ENCODE data around the gene HOXA3. TPM values are rescaled to one million over a fixed set of nuclear protein-coding genes. Genes with fewer than 3 reads are reported as not detected.

Gene HOXA3
- total and polyA plus RNA-seq, 3 experiments from 2014 or later, result not detected

DNA sequence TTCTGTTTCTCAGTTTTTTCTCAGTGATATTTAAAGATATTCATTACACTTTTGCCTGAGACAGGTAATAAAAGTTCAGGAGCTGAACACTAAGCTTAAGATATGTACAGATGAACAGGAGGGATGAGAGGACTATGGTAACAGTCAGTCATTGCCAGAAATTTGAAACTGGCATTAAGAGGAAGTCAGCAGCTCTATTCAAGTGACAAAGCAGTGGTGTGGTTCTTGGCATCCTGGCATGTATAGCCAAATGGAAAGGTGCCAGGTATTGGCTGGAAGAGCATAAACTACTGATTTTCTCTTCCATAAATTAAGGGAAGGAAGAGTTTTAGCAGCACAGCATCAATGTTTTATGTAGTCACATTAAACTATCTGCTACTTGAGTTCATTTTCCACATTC, 79.3 kb downstream of the HOXA3 start:
- Mint-ChIP-seq H3K27ac (no peak overlapping the region), H3K36me3 (no peaks in the 10 kb centered on the region), H3K4me3 (no peak overlapping the region), H3K27me3 (peaks cover 13 to 28% of the 10 kb centered on the region in 2 donors), H3K9me3 (no peaks in the 10 kb centered on the region), H3K4me1 (no peaks in the 10 kb centered on the region)
- Histone ChIP-seq H3K27ac (ENCODE audit: low read depth, low read length) (no peak overlapping the region), H3K36me3 (ENCODE audit: insufficient read depth, low read length) (no peaks in the 10 kb centered on the region), H3K27me3 (ENCODE audit: insufficient read depth, low read length, poor library complexity, severe bottlenecking) (no peaks in the 10 kb centered on the region), H3K4me1 (ENCODE audit: insufficient read depth, low read length) (no peaks in the 10 kb centered on the region), H3K9me3 (ENCODE audit: low read length) (no peaks in the 10 kb centered on the region), H3K4me3 (ENCODE audit: low read length) (no peak overlapping the region)
- no peak for DNase-seq
- ChIA-PET POLR2A (no interaction called here), CTCF (no interaction called here)

DNA sequence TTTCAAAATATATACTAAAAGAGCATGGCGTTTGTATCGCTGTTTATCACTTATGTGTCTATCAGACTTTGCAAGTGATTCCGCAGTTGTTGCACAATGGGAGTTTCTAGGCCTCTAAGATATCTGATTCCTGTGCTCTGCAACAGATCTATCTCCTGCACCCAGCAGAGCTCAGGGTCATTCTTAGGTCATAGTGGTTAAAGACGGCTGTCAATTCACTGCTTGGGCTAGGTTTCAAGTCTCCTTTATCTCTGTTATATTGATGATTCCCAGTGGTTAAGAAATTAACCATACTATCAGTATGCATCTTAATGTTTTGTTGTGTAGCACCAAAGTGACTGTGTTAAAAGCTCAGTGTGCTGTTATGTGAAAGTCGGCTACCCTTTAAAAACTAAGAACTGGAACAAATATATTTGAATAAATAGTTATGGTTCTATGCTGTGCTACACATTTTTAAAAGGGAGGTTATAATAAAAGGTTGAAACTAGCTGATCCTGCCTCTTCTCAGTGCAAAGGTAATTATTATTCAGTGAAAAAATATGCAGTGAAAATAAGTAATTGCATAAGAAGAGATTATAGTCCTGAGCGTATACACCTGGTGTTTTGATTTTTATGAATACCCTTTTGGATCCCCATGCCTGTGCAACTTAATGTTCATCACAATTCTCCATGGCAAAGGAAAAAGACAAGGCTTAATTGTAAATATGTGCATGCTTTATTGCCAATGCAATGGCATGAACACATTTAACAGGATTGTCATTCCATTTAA, 80.6 kb downstream of the HOXA3 start:
- ChIA-PET CTCF (no interaction called here), POLR2A (no interaction called here)
- no peak for DNase-seq
- H3K4me1 ChIP-seq (ENCODE audit: insufficient read depth, low read length), result no peaks in the 10 kb centered on the region
- Mint-ChIP-seq H3K27me3 (peaks cover 13 to 38% of the 10 kb centered on the region in 2 donors), H3K27ac (no peak overlapping the region), H3K4me3 (no peak overlapping the region), H3K4me1 (peaks cover 0 to 3% (median 0%) of the 10 kb centered on the region in 3 donors), H3K36me3 (no peaks in the 10 kb centered on the region), H3K9me3 (no peaks in the 10 kb centered on the region)
- H3K4me3 ChIP-seq (ENCODE audit: low read length), result no peak overlapping the region
- H3K36me3 ChIP-seq (ENCODE audit: insufficient read depth, low read length), result no peaks in the 10 kb centered on the region
- no peak overlapping the region for H3K27ac ChIP-seq (ENCODE audit: low read depth, low read length)
- no peaks in the 10 kb centered on the region for H3K9me3 ChIP-seq (ENCODE audit: low read length)
- no peaks in the 10 kb centered on the region for H3K27me3 ChIP-seq (ENCODE audit: insufficient read depth, low read length, poor library complexity, severe bottlenecking)

DNA sequence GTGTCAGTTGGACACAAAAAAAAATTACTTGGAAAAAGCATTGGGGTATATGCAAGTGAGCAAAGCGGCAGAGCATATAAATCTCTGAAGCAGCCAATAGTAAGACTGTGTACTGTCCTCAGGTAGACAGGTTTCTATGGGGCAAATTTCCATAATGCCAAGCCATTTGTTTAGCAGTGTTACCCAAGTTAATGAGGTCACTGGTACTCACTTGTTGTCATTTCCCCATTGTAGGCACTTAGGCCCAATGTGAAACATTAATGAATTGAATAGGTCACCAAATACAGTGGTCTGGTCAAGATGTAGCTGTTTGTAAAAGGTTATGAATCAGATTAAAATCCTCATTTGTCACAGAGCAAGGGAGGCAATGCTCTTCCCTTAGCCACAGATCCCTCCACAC, 84.1 kb downstream of the HOXA3 start:
- H3K27ac ChIP-seq (ENCODE audit: low read depth, low read length), result no peak overlapping the region
- H3K9me3 ChIP-seq (ENCODE audit: low read length), result no peaks in the 10 kb centered on the region
- H3K4me1 Mint-ChIP-seq, result peaks cover 0 to 4% (median 0%) of the 10 kb centered on the region in 3 donors
- H3K27me3 Mint-ChIP-seq, result peaks cover 18 to 30% of the 10 kb centered on the region in 2 donors
- no peaks in the 10 kb centered on the region for H3K4me1 ChIP-seq (ENCODE audit: insufficient read depth, low read length)
- no peak overlapping the region for H3K4me3 ChIP-seq (ENCODE audit: low read length)
- no peak for DNase-seq
- H3K27ac Mint-ChIP-seq, result no peak overlapping the region
- no peaks in the 10 kb centered on the region for H3K36me3 ChIP-seq (ENCODE audit: insufficient read depth, low read length)
- no peaks in the 10 kb centered on the region for H3K9me3 Mint-ChIP-seq
- no peaks in the 10 kb centered on the region for H3K36me3 Mint-ChIP-seq
- ChIA-PET POLR2A (no interaction called here), CTCF (interaction anchor here (1.2 kb wide), 1 partner anchor 582 kb away, joined by 3 read pairs; no protein-coding TSS in a partner anchor)
- no peak overlapping the region for H3K4me3 Mint-ChIP-seq
- H3K27me3 ChIP-seq (ENCODE audit: insufficient read depth, low read length, poor library complexity, severe bottlenecking), result no peaks in the 10 kb centered on the region

DNA sequence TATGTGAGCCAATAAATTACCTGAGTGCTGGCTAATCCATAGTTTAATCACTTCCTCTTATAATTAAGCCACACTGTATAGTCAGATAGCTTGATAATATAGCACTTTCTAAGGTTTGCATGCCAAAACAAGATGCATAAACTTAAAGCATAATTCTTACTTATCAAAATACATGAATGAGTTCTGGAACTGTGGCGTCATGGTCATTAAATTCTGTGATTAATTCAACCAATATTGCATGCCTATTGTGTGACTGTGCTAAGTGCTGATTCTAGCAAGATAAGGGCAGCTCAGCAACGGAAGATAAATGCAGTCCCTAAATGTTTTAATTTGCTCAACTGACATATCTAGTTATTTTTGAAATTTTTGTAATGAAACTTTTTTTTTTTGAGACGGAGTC, 86.2 kb downstream of the HOXA3 start:
- Mint-ChIP-seq H3K4me1 (peaks cover 0 to 4% (median 0%) of the 10 kb centered on the region in 3 donors), H3K9me3 (no peaks in the 10 kb centered on the region), H3K36me3 (no peaks in the 10 kb centered on the region), H3K27me3 (peaks cover 15 to 24% of the 10 kb centered on the region in 2 donors), H3K4me3 (no peak overlapping the region), H3K27ac (no peak overlapping the region)
- no peaks in the 10 kb centered on the region for H3K4me1 ChIP-seq (ENCODE audit: insufficient read depth, low read length)
- H3K27ac ChIP-seq (ENCODE audit: low read depth, low read length), result no peak overlapping the region
- H3K27me3 ChIP-seq (ENCODE audit: insufficient read depth, low read length, poor library complexity, severe bottlenecking), result no peaks in the 10 kb centered on the region
- CTCF ChIA-PET, result no interaction called here
- no peak for DNase-seq
- POLR2A ChIA-PET, result no interaction called here
- no peak overlapping the region for H3K4me3 ChIP-seq (ENCODE audit: low read length)
- H3K9me3 ChIP-seq (ENCODE audit: low read length), result no peaks in the 10 kb centered on the region
- no peaks in the 10 kb centered on the region for H3K36me3 ChIP-seq (ENCODE audit: insufficient read depth, low read length)

DNA sequence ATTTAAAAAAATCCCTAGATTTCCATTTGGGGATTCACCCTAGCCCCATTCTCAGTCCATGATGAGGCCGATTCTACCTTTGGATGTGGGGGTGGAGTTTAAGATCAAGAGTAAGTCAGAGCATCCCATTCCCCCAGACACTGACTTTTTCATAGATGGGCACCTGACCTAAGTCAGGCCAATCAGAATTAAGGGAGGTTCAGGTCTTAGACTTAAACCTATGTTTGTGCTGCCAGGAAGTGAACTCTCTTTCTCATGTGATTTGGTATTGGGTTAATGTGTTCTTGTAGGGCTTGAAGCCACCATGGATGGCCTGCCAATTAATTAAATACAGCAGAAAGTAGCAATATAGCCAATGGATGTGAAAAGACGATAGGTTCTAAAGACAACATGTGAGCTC, 86.7 kb downstream of the HOXA3 start:
- no peak for DNase-seq
- Histone ChIP-seq H3K4me1 (ENCODE audit: insufficient read depth, low read length) (no peaks in the 10 kb centered on the region), H3K36me3 (ENCODE audit: insufficient read depth, low read length) (no peaks in the 10 kb centered on the region), H3K27me3 (ENCODE audit: insufficient read depth, low read length, poor library complexity, severe bottlenecking) (no peaks in the 10 kb centered on the region), H3K27ac (ENCODE audit: low read depth, low read length) (no peak overlapping the region), H3K4me3 (ENCODE audit: low read length) (no peak overlapping the region), H3K9me3 (ENCODE audit: low read length) (no peaks in the 10 kb centered on the region)
- POLR2A ChIA-PET, result no interaction called here
- Mint-ChIP-seq H3K27me3 (peaks cover 20 to 28% of the 10 kb centered on the region in 2 donors), H3K4me1 (peaks cover 0 to 4% (median 0%) of the 10 kb centered on the region in 3 donors), H3K36me3 (no peaks in the 10 kb centered on the region), H3K4me3 (no peak overlapping the region), H3K27ac (no peak overlapping the region), H3K9me3 (no peaks in the 10 kb centered on the region)
- CTCF ChIA-PET, result no interaction called here

DNA sequence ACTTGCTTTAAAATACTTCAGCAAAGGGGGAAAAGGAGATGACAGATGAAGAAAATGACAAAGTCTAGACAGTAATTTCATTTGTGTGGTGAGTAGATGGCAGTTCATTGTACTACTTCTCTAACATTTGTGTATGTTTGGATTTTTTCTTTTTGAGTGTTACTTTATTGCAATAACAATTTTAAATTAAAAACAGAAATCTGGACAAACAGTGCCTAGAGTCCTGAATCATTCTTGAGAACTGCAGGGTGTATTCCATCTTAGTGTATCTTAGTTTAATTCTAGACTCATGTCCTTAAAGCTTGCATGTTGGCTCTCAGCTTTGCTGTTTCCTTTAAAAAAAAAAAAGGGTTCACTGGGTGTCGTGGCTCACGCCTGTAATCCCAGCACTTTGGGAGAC, 87.7 kb downstream of the HOXA3 start:
- Histone ChIP-seq H3K27ac (ENCODE audit: low read depth, low read length) (no peak overlapping the region), H3K9me3 (ENCODE audit: low read length) (no peaks in the 10 kb centered on the region), H3K36me3 (ENCODE audit: insufficient read depth, low read length) (no peaks in the 10 kb centered on the region), H3K4me3 (ENCODE audit: low read length) (no peak overlapping the region), H3K27me3 (ENCODE audit: insufficient read depth, low read length, poor library complexity, severe bottlenecking) (no peaks in the 10 kb centered on the region), H3K4me1 (ENCODE audit: insufficient read depth, low read length) (no peaks in the 10 kb centered on the region)
- peaks cover 20 to 39% of the 10 kb centered on the region in 2 donors for H3K27me3 Mint-ChIP-seq
- H3K27ac Mint-ChIP-seq, result no peak overlapping the region
- ChIA-PET CTCF (no interaction called here), POLR2A (no interaction called here)
- no peak for DNase-seq
- H3K9me3 Mint-ChIP-seq, result no peaks in the 10 kb centered on the region
- H3K36me3 Mint-ChIP-seq, result no peaks in the 10 kb centered on the region
- peaks cover 0 to 4% (median 0%) of the 10 kb centered on the region in 3 donors for H3K4me1 Mint-ChIP-seq
- H3K4me3 Mint-ChIP-seq, result no peak overlapping the region

DNA sequence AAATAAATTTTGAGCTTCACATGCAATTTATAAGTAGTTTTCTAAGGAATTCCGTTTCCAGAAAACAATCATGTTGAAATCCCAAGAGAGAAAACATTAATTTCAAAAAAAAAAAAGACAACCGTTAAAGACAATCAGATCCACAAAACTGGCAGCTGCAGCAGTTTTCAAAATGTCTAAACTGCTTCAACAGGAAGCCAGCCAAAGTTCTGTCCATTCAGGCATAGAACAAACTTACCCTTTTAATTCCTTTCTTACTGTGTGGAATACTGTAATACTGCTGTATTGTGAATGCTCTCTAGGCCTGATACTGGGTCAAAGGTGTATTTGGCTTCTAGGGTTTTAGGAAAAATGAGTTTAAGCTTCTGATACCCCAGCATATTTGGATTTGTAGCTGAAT, 88.2 kb downstream of the HOXA3 start:
- Mint-ChIP-seq H3K27me3 (peaks cover 15 to 44% of the 10 kb centered on the region in 2 donors), H3K27ac (no peak overlapping the region), H3K9me3 (no peaks in the 10 kb centered on the region), H3K36me3 (no peaks in the 10 kb centered on the region), H3K4me3 (no peak overlapping the region), H3K4me1 (peaks cover 0 to 4% (median 0%) of the 10 kb centered on the region in 3 donors)
- Histone ChIP-seq H3K36me3 (ENCODE audit: insufficient read depth, low read length) (no peaks in the 10 kb centered on the region), H3K4me3 (ENCODE audit: low read length) (no peak overlapping the region), H3K27ac (ENCODE audit: low read depth, low read length) (no peak overlapping the region), H3K4me1 (ENCODE audit: insufficient read depth, low read length) (no peaks in the 10 kb centered on the region), H3K27me3 (ENCODE audit: insufficient read depth, low read length, poor library complexity, severe bottlenecking) (no peaks in the 10 kb centered on the region), H3K9me3 (ENCODE audit: low read length) (no peaks in the 10 kb centered on the region)
- ChIA-PET CTCF (no interaction called here), POLR2A (no interaction called here)
- no peak for DNase-seq

DNA sequence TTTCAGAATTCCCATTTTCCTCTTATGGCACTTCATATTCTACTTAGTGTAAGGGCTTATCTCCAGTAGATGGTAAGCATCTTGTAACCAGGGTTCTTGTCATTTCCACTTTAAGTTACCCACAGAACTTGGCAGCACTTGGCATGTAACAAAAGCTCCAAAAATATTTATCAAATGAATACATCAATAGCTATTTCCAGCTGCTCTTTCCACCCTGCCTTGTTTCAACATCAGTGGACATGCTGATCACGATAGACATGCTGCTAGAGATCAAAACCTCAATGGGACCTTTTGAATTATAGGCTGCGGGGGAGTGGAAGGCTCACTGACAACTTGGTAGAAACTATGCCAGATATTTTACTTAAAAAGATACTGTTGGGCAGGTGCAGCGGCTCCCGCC, 89.4 kb downstream of the HOXA3 start:
- Histone ChIP-seq H3K27me3 (ENCODE audit: insufficient read depth, low read length, poor library complexity, severe bottlenecking) (no peaks in the 10 kb centered on the region), H3K36me3 (ENCODE audit: insufficient read depth, low read length) (no peaks in the 10 kb centered on the region), H3K4me1 (ENCODE audit: insufficient read depth, low read length) (no peaks in the 10 kb centered on the region), H3K27ac (ENCODE audit: low read depth, low read length) (no peak overlapping the region), H3K9me3 (ENCODE audit: low read length) (no peaks in the 10 kb centered on the region), H3K4me3 (ENCODE audit: low read length) (no peak overlapping the region)
- no peaks in the 10 kb centered on the region for H3K9me3 Mint-ChIP-seq
- ChIA-PET POLR2A (no interaction called here), CTCF (no interaction called here)
- H3K27me3 Mint-ChIP-seq, result peaks cover 14 to 43% of the 10 kb centered on the region in 2 donors
- H3K4me1 Mint-ChIP-seq, result peaks cover 0 to 4% (median 0%) of the 10 kb centered on the region in 3 donors
- H3K27ac Mint-ChIP-seq, result no peak overlapping the region
- no peaks in the 10 kb centered on the region for H3K36me3 Mint-ChIP-seq
- no peak overlapping the region for H3K4me3 Mint-ChIP-seq
- no peak for DNase-seq

Measured in CD8-positive, alpha-beta memory T cell (primary cell).